H9 (cell line): ENCODE measurements around the gene SLX1A. TPM values are rescaled to one million over a fixed set of nuclear protein-coding genes. Genes with fewer than 3 reads are reported as not detected.

Experiments
- DNase-seq: peaks from one replicate; pipeline ENCODE4 v3.0.0-alpha.2; 2017
- H2AFZ ChIP-seq: one replicate; pipeline ENCODE4 v1.6.1; 2013; ENCODE audit warnings: mild to moderate bottlenecking, low read length, control low read depth, moderate library complexity
- H2AK5ac ChIP-seq: 2 replicates; pipeline ENCODE4 v1.6.1; 2013; ENCODE audit warnings: low read length, control low read depth, mixed read lengths; ENCODE audit not compliant: insufficient read length
- H2BK120ac ChIP-seq: one replicate; pipeline ENCODE4 v1.6.1; 2013; ENCODE audit warnings: low read depth, mild to moderate bottlenecking, low read length, control low read depth, inconsistent platforms; ENCODE audit not compliant: poor library complexity, severe bottlenecking
- H2BK12ac ChIP-seq: 2 replicates; pipeline ENCODE4 v1.6.1; 2013; ENCODE audit warnings: low read length, control low read depth, mixed read lengths, low read depth; ENCODE audit not compliant: insufficient read length
- H2BK15ac ChIP-seq: 2 replicates; pipeline ENCODE4 v1.6.1; 2013; ENCODE audit warnings: low read depth, low read length, control low read depth
- H2BK20ac ChIP-seq: one replicate; pipeline ENCODE4 v1.6.1; 2013; ENCODE audit warnings: low read depth, mild to moderate bottlenecking, low read length, control low read depth, inconsistent platforms; ENCODE audit not compliant: poor library complexity, severe bottlenecking
- H2BK5ac ChIP-seq: 2 replicates; pipeline ENCODE4 v1.6.1; 2013; ENCODE audit warnings: low read length, control low read depth, mixed read lengths; ENCODE audit not compliant: insufficient read length
- H3K14ac ChIP-seq: 2 replicates; pipeline ENCODE4 v1.6.1; 2013; ENCODE audit warnings: low read length, control low read depth; ENCODE audit not compliant: insufficient read depth
- H3K18ac ChIP-seq: 2 replicates; pipeline ENCODE4 v1.6.1; 2013; ENCODE audit warnings: low read depth, mild to moderate bottlenecking, mixed read lengths, low read length, control low read depth; ENCODE audit not compliant: insufficient read length
- H3K23ac ChIP-seq: 2 replicates; pipeline ENCODE4 v1.6.1; 2013; ENCODE audit warnings: low read length, control low read depth, mixed read lengths, low read depth; ENCODE audit not compliant: insufficient read length
- H3K23me2 ChIP-seq: 2 replicates; pipeline ENCODE4 v1.6.1; 2013; ENCODE audit warnings: low read depth, mild to moderate bottlenecking, mixed read lengths, low read length, control low read depth; ENCODE audit not compliant: insufficient read length, poor library complexity, severe bottlenecking
- H3K27ac ChIP-seq: 2 replicates; pipeline ENCODE4 v1.5.1; 2013; ENCODE audit warnings: low read length, control low read depth, mixed read lengths, low read depth; ENCODE audit not compliant: insufficient read length
- H3K27me3 ChIP-seq: 2 replicates; pipeline ENCODE4 v1.6.1; 2013; ENCODE audit warnings: low read length, control low read depth, inconsistent platforms; ENCODE audit not compliant: insufficient read depth
- H3K4ac ChIP-seq: 2 replicates; pipeline ENCODE4 v1.6.1; 2013; ENCODE audit warnings: low read depth, mild to moderate bottlenecking, control low read depth, inconsistent platforms, low read length, moderate library complexity
- H3K4me1 ChIP-seq: 2 replicates; pipeline ENCODE4 v1.6.1; 2013; ENCODE audit warnings: low read length, control low read depth, inconsistent platforms; ENCODE audit not compliant: insufficient read depth
- H3K4me2 ChIP-seq: 2 replicates; pipeline ENCODE4 v1.6.1; 2013; ENCODE audit warnings: low read length, control low read depth, mixed read lengths; ENCODE audit not compliant: insufficient read length, insufficient read depth
- H3K56ac ChIP-seq: 2 replicates; pipeline ENCODE4 v1.6.1; 2013; ENCODE audit warnings: low read depth, mild to moderate bottlenecking, mixed read lengths, low read length, control low read depth; ENCODE audit not compliant: insufficient read length
- H3K79me1 ChIP-seq: 2 replicates; pipeline ENCODE4 v1.6.1; 2013; ENCODE audit warnings: low read depth, mild to moderate bottlenecking, moderate library complexity, low read length, control low read depth, inconsistent platforms; ENCODE audit not compliant: insufficient read depth, poor library complexity, severe bottlenecking
- H3K79me2 ChIP-seq: 2 replicates; pipeline ENCODE4 v1.6.1; 2013; ENCODE audit warnings: low read length, control low read depth, inconsistent platforms; ENCODE audit not compliant: insufficient read depth
- H3K9ac ChIP-seq: 2 replicates; pipeline ENCODE4 v1.6.1; 2013; ENCODE audit warnings: low read length, control low read depth, mixed read lengths; ENCODE audit not compliant: insufficient read length; ENCODE audit errors: extremely low read depth
- H3K9me3 ChIP-seq: one replicate; pipeline ENCODE4 v1.6.1; 2013; ENCODE audit warnings: low read depth, low read length, inconsistent platforms; ENCODE audit not compliant: control insufficient read depth
- H3T11ph ChIP-seq: one replicate; pipeline ENCODE4 v1.6.1; 2013; ENCODE audit warnings: mild to moderate bottlenecking, low read length, control low read depth, inconsistent platforms
- H4K20me1 ChIP-seq: one replicate; pipeline ENCODE4 v1.6.1; 2013; ENCODE audit not compliant: control insufficient read depth, insufficient read length, insufficient read depth
- H4K5ac ChIP-seq: 2 replicates; pipeline ENCODE4 v1.6.1; 2013; ENCODE audit warnings: low read depth, mild to moderate bottlenecking, mixed read lengths, low read length, control low read depth; ENCODE audit not compliant: insufficient read length
- H4K8ac ChIP-seq: replicated peaks from 2 replicates; pipeline ENCODE4 v1.6.1; 2013; ENCODE audit warnings: low read length, control low read depth, mixed read lengths, low read depth; ENCODE audit not compliant: insufficient read length
- H4K91ac ChIP-seq: 2 replicates; pipeline ENCODE4 v1.6.1; 2013; ENCODE audit warnings: low read depth, mild to moderate bottlenecking, moderate library complexity, mixed read lengths, low read length, control low read depth; ENCODE audit not compliant: insufficient read length
- H3K27ac Mint-ChIP-seq, 3 experiments: 2 replicates in 2 of 3; 3 replicates in 1 of 3; pipeline ENCODE4 v1.8.0; 2020 to 2021; ENCODE audit warnings: mixed read lengths in 3 of 3, mild to moderate bottlenecking in 1 of 3, moderate library complexity in 1 of 3
- H3K27me3 Mint-ChIP-seq: 2 replicates; pipeline ENCODE4 v1.8.0; 2021; ENCODE audit warnings: low read depth, mild to moderate bottlenecking, moderate library complexity, mixed read lengths
- H3K36me3 Mint-ChIP-seq, 3 experiments: 2 replicates in 2 of 3; 3 replicates in 1 of 3; pipeline ENCODE4 v1.8.0; 2020 to 2021; ENCODE audit warnings: low read depth in 3 of 3, mixed read lengths in 3 of 3; ENCODE audit not compliant: insufficient read depth in 1 of 3
- H3K4me1 Mint-ChIP-seq, 2 experiments: 2 replicates each; pipeline ENCODE4 v1.8.0; 2020; ENCODE audit warnings: mixed read lengths in 2 of 2
- H3K4me3 Mint-ChIP-seq, 2 experiments: 2 replicates in 1 of 2; 3 replicates in 1 of 2; pipeline ENCODE4 v1.8.0; 2020 to 2021; ENCODE audit warnings: mild to moderate bottlenecking in 2 of 2, mixed read lengths in 2 of 2, moderate library complexity in 1 of 2
- H3K9me3 Mint-ChIP-seq, 2 experiments: 2 replicates in 1 of 2; 3 replicates in 1 of 2; pipeline ENCODE4 v1.8.0; 2020; ENCODE audit warnings: mild to moderate bottlenecking in 2 of 2, mixed read lengths in 2 of 2, moderate library complexity in 1 of 2
- CTCF ChIP-seq: fragments of 200-600 bp; sonication (generic); conservative IDR thresholded peaks from 3 replicates; pipeline ENCODE4 v1.8.0; 2021; ENCODE audit warnings: antibody characterized with exemption, mild to moderate bottlenecking
- WGBS: extraction: QIAGEN DNeasy Blood & Tissue Kit; methylation state at CpG from one replicate; pipeline ENCODE4 v1.1.7; 2013; ENCODE audit warnings: missing lambda C conversion rate, low lambda C conversion rate, mixed read lengths; ENCODE audit not compliant: insufficient read length; ENCODE audit errors: extremely low coverage; 5-methylcytosine and 5-hydroxymethylcytosine counted together
- total RNA-seq: library from RNA; stranded (reverse); gene quantifications from 2 replicates; pipeline ENCODE4 v1.2.1, GENCODE V29; 2021

SLX1A gene
- total RNA-seq, 1 experiment from 2014 or later = 30.3 TPM

DNA sequence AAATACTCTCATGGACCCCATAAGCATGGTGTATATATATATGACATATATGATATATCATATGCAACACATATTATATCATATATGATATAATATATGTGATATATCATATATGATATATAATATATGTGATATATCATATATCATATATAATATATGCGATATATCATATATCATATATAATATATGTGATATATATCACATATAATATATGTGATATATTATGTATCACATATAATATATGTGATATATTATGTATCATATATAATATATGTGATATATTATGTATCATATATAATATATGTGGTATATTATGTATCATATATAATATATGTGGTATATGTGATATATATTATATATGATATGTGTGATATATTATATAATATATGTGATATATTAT lies 48.8 kb upstream of the SLX1A start:
- Histone ChIP-seq H3K14ac (no peak overlapping the region), H2AK5ac (no peak overlapping the region), H2BK120ac (no peak overlapping the region), H3K27ac (no peak overlapping the region), H4K8ac (no peak overlapping the region), H4K20me1 (no peaks in the 10 kb centered on the region), H3K4me1 (no peaks in the 10 kb centered on the region), H2BK15ac (no peak overlapping the region), H3K79me1 (no peaks in the 10 kb centered on the region), H4K5ac (no peak overlapping the region), H3K18ac (no peak overlapping the region), H3K79me2 (no peaks in the 10 kb centered on the region), H3T11ph (no peak overlapping the region), H2BK5ac (no peak overlapping the region), H3K56ac (no peak overlapping the region), H3K23me2 (no peaks in the 10 kb centered on the region), H2BK20ac (no peak overlapping the region), H2AFZ (no peak overlapping the region), H3K23ac (no peak overlapping the region), H3K27me3 (no peaks in the 10 kb centered on the region), H2BK12ac (no peak overlapping the region), H3K9me3 (no peaks in the 10 kb centered on the region), H3K4me2 (no peak overlapping the region), H3K4ac (no peak overlapping the region), H4K91ac (no peak overlapping the region), H3K9ac (no peak overlapping the region)
- H3K36me3 Mint-ChIP-seq = peaks cover 0 to 2% (median 0%) of the 10 kb centered on the region in 3 experiments; a peak in 1 of 7 replicates
- no peak for TF ChIP-seq CTCF
- no peak overlapping the region for H3K4me3 Mint-ChIP-seq
- no peak for DNase-seq
- whole genome bisulfite sequencing = no CpG with 5 or more reads among the region's 1 CpG
- H3K4me1 Mint-ChIP-seq = no peaks in the 10 kb centered on the region
- peaks cover 4% of the 10 kb centered on the region for H3K27me3 Mint-ChIP-seq
- H3K27ac Mint-ChIP-seq = no peak overlapping the region
- peaks cover 10 to 13% of the 10 kb centered on the region in 2 experiments for H3K9me3 Mint-ChIP-seq
